IMR-90 (cell line): ENCODE results near the gene MAP3K1.

Experiments
- FOS ChIP-seq: fragments of 150-350 bp; IDR thresholded peaks from 2 replicates; pipeline ENCODE4 v1.6.1; 2016; ENCODE audit warnings: low read depth, low read length
- MAZ ChIP-seq: IDR thresholded peaks from 2 replicates; pipeline ENCODE4 v1.6.1; 2012; ENCODE audit warnings: low read depth, mild to moderate bottlenecking, low read length, improper control_type of control experiment, moderate library complexity, borderline replicate concordance
- NFE2L2 ChIP-seq: fragments of 150-350 bp; IDR thresholded peaks from 2 replicates; pipeline ENCODE4 v1.6.1; 2016; ENCODE audit warnings: low read depth, mild to moderate bottlenecking, low read length
- POLR2A ChIP-seq: IDR thresholded peaks from 2 replicates; pipeline ENCODE4 v1.6.1; 2012; ENCODE audit warnings: mild to moderate bottlenecking, low read depth, low read length
- RAD21 ChIP-seq: IDR thresholded peaks from 2 replicates; pipeline ENCODE4 v1.6.1; 2012; ENCODE audit warnings: low read length, improper control_type of control experiment
- TF ChIP-seq, protein P1 (sequence below): conservative IDR thresholded peaks from 2 replicates; pipeline ENCODE4 v1.5.1; 2012; ENCODE audit warnings: mild to moderate bottlenecking, low read depth, low read length, improper control_type of control experiment

DNA sequence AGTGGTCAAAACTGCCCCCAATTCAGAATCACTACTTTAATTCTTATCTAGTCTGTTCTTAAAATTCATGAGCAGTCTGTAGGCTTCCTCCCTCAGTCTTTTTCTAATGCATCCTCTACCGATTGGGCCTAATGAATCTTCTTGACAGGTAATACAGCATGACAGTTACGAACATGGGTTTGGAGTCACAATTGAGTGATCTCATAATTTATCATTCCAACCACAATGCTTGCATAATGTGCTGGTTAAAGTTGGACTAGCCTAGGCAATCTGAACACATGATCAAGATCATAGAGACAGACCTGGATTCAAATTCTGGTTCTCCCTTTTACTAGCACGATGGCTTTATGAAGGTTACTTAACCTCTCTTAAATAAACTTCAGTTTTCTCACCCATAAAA is 61.0 kb downstream of the MAP3K1 start:
- TF ChIP-seq FOS (no peak), NFE2L2 (no peak), POLR2A (no peak), MAZ (no peak), RAD21 (no peak)
- TF ChIP-seq, protein P1, sequence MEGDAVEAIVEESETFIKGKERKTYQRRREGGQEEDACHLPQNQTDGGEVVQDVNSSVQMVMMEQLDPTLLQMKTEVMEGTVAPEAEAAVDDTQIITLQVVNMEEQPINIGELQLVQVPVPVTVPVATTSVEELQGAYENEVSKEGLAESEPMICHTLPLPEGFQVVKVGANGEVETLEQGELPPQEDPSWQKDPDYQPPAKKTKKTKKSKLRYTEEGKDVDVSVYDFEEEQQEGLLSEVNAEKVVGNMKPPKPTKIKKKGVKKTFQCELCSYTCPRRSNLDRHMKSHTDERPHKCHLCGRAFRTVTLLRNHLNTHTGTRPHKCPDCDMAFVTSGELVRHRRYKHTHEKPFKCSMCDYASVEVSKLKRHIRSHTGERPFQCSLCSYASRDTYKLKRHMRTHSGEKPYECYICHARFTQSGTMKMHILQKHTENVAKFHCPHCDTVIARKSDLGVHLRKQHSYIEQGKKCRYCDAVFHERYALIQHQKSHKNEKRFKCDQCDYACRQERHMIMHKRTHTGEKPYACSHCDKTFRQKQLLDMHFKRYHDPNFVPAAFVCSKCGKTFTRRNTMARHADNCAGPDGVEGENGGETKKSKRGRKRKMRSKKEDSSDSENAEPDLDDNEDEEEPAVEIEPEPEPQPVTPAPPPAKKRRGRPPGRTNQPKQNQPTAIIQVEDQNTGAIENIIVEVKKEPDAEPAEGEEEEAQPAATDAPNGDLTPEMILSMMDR = no peak
